Prostate gland (tissue), 2 donors: ENCODE results near the gene MBNL2. TPM values are rescaled to one million over a fixed set of nuclear protein-coding genes. Genes with fewer than 3 reads are reported as not detected.

Source experiments
- DNase-seq: peaks from one replicate; pipeline ENCODE4 v3.0.0-alpha.2; 2019; ENCODE audit warnings: low spot score
- H3K27ac ChIP-seq, 2 donors: fragments of 200-600 bp; sonication (generic); 2 replicates each; pipeline ENCODE4 v1.5.1; 2017 to 2019
- H3K27me3 ChIP-seq: fragments of 200-600 bp; sonication (generic); replicated peaks from 2 replicates; pipeline ENCODE4 v1.5.1; 2019; ENCODE audit not compliant: insufficient read depth
- H3K36me3 ChIP-seq, 2 donors: fragments of 200-600 bp; sonication (generic); 1 replicate in 1 of 2; 2 replicates in 1 of 2; pipeline versions ENCODE4 v1.5.1 to v1.8.1; 2017 to 2019
- H3K4me1 ChIP-seq: fragments of 200-600 bp; sonication (generic); replicated peaks from 2 replicates; pipeline ENCODE4 v1.5.1; 2019
- H3K4me3 ChIP-seq, 2 donors: fragments of 200-600 bp; sonication (generic); 2 replicates each; pipeline ENCODE4 v1.5.1; 2017 to 2019
- H3K9me3 ChIP-seq: fragments of 200-600 bp; sonication (generic); 2 replicates; pipeline ENCODE4 v1.5.1; 2017
- CTCF ChIP-seq, 4 experiments: fragments of 200-600 bp in 2 of 4; fragments of 450-650 bp in 2 of 4; sonication (generic) in 2 of 4; IDR thresholded peaks; 1 replicate in 3 of 4; 2 replicates in 1 of 4; pipeline ENCODE4 v1.5.1; 2016 to 2019; ENCODE audit warnings: antibody characterized with exemption in 4 of 4, mild to moderate bottlenecking in 2 of 4, moderate library complexity in 2 of 4
- POLR2A ChIP-seq: fragments of 450-650 bp; IDR thresholded peaks from one replicate; pipeline ENCODE4 v1.6.1; 2016; ENCODE audit warnings: antibody characterized with exemption, mild to moderate bottlenecking
- POLR2AphosphoS5 ChIP-seq: sonication (generic); formaldehyde crosslinking; IDR thresholded peaks from one replicate; pipeline ENCODE4 v1.6.1; 2017; ENCODE audit warnings: antibody characterized with exemption
- WGBS: methylation state at CpG from one replicate; pipeline ENCODE4 v1.1.5; 2018; 5-methylcytosine and 5-hydroxymethylcytosine counted together
- intact Hi-C: fragments of 100-400 bp; cut with DNase I; formaldehyde crosslinking; loops from one replicate; pipeline ENCODE4 v1.14.2; 2022
- total RNA-seq, 2 donors: library from RNA; depleted of rRNA; stranded (reverse); fragments of >200 nt; gene quantifications; one replicate each; pipeline ENCODE4 v1.1.0, GENCODE V29; 2016

MBNL2 gene
- total RNA-seq, 2 donors from 2014 or later = 59.1 to 85.7 TPM

- Histone ChIP-seq H3K27me3 (no peaks in the 10 kb centered on the region), H3K4me1 (no peaks in the 10 kb centered on the region), H3K36me3 (no peaks in the 10 kb centered on the region), H3K27ac (no peak overlapping the region), H3K9me3 (no peaks in the 10 kb centered on the region), H3K4me3 (no peak overlapping the region)
- 61% methylated on average over 7 of the region's 7 CpGs for WGBS
- no peak for TF ChIP-seq POLR2A
- no peak for TF ChIP-seq CTCF (IDR thresholded peaks at IDR 0.05)
- no peak for TF ChIP-seq POLR2AphosphoS5
- intact Hi-C loops = no loop called here
- DNase-seq = no peak
Observed at GRCh38 chr13:97307118-97307881, 85.2 kb downstream of the MBNL2 start.

GRCh38 chr13:97307882-97308624 is 85.9 kb downstream of the MBNL2 start:
- no peak for TF ChIP-seq CTCF (IDR thresholded peaks at IDR 0.05)
- TF ChIP-seq POLR2AphosphoS5 = no peak
- no peak for TF ChIP-seq POLR2A
- Histone ChIP-seq H3K4me3 (no peak overlapping the region), H3K9me3 (no peaks in the 10 kb centered on the region), H3K27ac (no peak overlapping the region), H3K4me1 (no peaks in the 10 kb centered on the region), H3K27me3 (no peaks in the 10 kb centered on the region), H3K36me3 (no peaks in the 10 kb centered on the region)
- no peak for DNase-seq
- intact Hi-C loops = no loop called here
- 22% methylated on average over 3 of the region's 3 CpGs for WGBS

- no peak overlapping the region for H3K27ac ChIP-seq
- no peaks in the 10 kb centered on the region for H3K4me1 ChIP-seq
- WGBS = 74% methylated on average over 5 of the region's 5 CpGs
Observed at GRCh38 chr13:97308735-97309429, 86.7 kb downstream of the MBNL2 start.

GRCh38 chr13:97310809-97311436 is 88.8 kb downstream of the MBNL2 start:
- WGBS = 58% methylated on average over 6 of the region's 6 CpGs
- intact Hi-C loops = no loop called here

More at GRCh38 chr13:97308735-97309429, 86.7 kb downstream of the MBNL2 start:
- Histone ChIP-seq H3K4me3 (no peak overlapping the region), H3K27me3 (no peaks in the 10 kb centered on the region), H3K36me3 (no peaks in the 10 kb centered on the region), H3K9me3 (no peaks in the 10 kb centered on the region)
- DNase-seq = no peak
- intact Hi-C loops = no loop called here
- TF ChIP-seq POLR2A (no peak), CTCF (IDR thresholded peaks at IDR 0.05) (no peak), POLR2AphosphoS5 (no peak)

More at GRCh38 chr13:97310809-97311436, 88.8 kb downstream of the MBNL2 start:
- no peak overlapping the region for H3K27ac ChIP-seq
- TF ChIP-seq POLR2AphosphoS5 (no peak), POLR2A (no peak), CTCF (IDR thresholded peaks at IDR 0.05) (no peak)
- H3K9me3 ChIP-seq = no peaks in the 10 kb centered on the region
- no peak for DNase-seq
- H3K36me3 ChIP-seq = no peaks in the 10 kb centered on the region
- H3K4me1 ChIP-seq = no peaks in the 10 kb centered on the region
- H3K4me3 ChIP-seq = no peak overlapping the region
- no peaks in the 10 kb centered on the region for H3K27me3 ChIP-seq
